Caco-2 (cell line): ENCODE results near the gene MTO1. TPM values are rescaled to one million over a fixed set of nuclear protein-coding genes. Genes with fewer than 3 reads are reported as not detected.

ENCODE experiments used
- BruUV-seq: library from RNA; stranded (reverse); fragments of 400-500 nt; replicated peaks from 2 replicates; lab custom pipeline; 2021; lab: Mats Ljungman, UMichigan
- CTCF ChIA-PET: fragments of 300-600 bp; sonication (Branson Sonifier 250); formaldehyde crosslinking; loops from one replicate; lab custom pipeline; 2022; ENCODE audit warnings: antibody characterized with exemption; lab: Charles Lee
- POLR2A ChIA-PET: fragments of 300-600 bp; sonication (Branson Sonifier 250); formaldehyde crosslinking; loops from one replicate; lab custom pipeline; 2022; ENCODE audit warnings: antibody characterized with exemption; lab: Charles Lee
- DNase-seq, 2 experiments: peaks; one replicate each; pipeline versions ENCODE4 v3.0.0 to v3.0.0-alpha.2; 2020 to 2022
- H3K27me3 ChIP-seq: replicated peaks from 2 replicates; pipeline ENCODE4 v1.6.0; 2011; ENCODE audit warnings: low read length; ENCODE audit not compliant: control insufficient read depth, insufficient read depth
- H3K36me3 ChIP-seq: 2 replicates; pipeline ENCODE4 v1.5.1; 2011; ENCODE audit warnings: low read length; ENCODE audit not compliant: control insufficient read depth, insufficient read depth
- H3K4me1 ChIP-seq: fragments of 250-450 bp; sonication (Bioruptor Pico); 2 replicates; pipeline ENCODE4 v1.5.1; 2020; ENCODE audit warnings: mild to moderate bottlenecking
- H3K4me3 ChIP-seq: 2 replicates; pipeline ENCODE4 v1.5.1; 2011; ENCODE audit warnings: low read depth, mild to moderate bottlenecking, control low read depth, low read length
- H3K9me3 ChIP-seq: fragments of 250-450 bp; sonication (Bioruptor Pico); 2 replicates; pipeline ENCODE4 v1.5.1; 2020; ENCODE audit warnings: mild to moderate bottlenecking, moderate library complexity
- H3K27ac Mint-ChIP-seq: one replicate; pipeline ENCODE4 v1.8.0; 2022; ENCODE audit warnings: mixed read lengths; ENCODE audit not compliant: unreplicated experiment
- H3K27me3 Mint-ChIP-seq: one replicate; pipeline ENCODE4 v1.8.0; 2022; ENCODE audit warnings: mixed read lengths; ENCODE audit not compliant: insufficient read depth, unreplicated experiment
- H3K36me3 Mint-ChIP-seq: one replicate; pipeline ENCODE4 v1.8.0; 2022; ENCODE audit warnings: mild to moderate bottlenecking, mixed read lengths; ENCODE audit not compliant: insufficient read depth, unreplicated experiment
- H3K4me1 Mint-ChIP-seq: one replicate; pipeline ENCODE4 v1.8.0; 2022; ENCODE audit warnings: low read depth, mixed read lengths; ENCODE audit not compliant: unreplicated experiment
- H3K4me3 Mint-ChIP-seq: one replicate; pipeline ENCODE4 v1.8.0; 2022; ENCODE audit warnings: mild to moderate bottlenecking, moderate library complexity, mixed read lengths; ENCODE audit not compliant: unreplicated experiment
- H3K9me3 Mint-ChIP-seq: one replicate; pipeline ENCODE4 v1.8.0; 2022; ENCODE audit warnings: mixed read lengths; ENCODE audit not compliant: unreplicated experiment
- CTCF ChIP-seq, 2 experiments: fragments of 200-600 bp in 1 of 2; IDR thresholded peaks; 1 replicate in 1 of 2; 2 replicates in 1 of 2; pipeline versions ENCODE4 v1.5.1 to v1.8.0; 2011 to 2022; ENCODE audit warnings: antibody characterized with exemption in 1 of 2, control low read depth in 1 of 2, inconsistent platforms in 1 of 2, low read depth in 1 of 2, low read length in 1 of 2, mild to moderate bottlenecking in 1 of 2, moderate library complexity in 1 of 2; ENCODE audit not compliant: insufficient read depth in 1 of 2, severe bottlenecking in 1 of 2, unreplicated experiment in 1 of 2
- intact Hi-C: fragments of 100-400 bp; cut with micrococcal nuclease; formaldehyde crosslinking; loops from one replicate; pipeline ENCODE4 v1.10.0; 2022; ENCODE audit not compliant: unreplicated experiment
- total RNA-seq: library from RNA; stranded (reverse); gene quantifications from 2 replicates; pipeline ENCODE4 v1.2.3, GENCODE V29; 2022

MTO1 gene
- total RNA-seq, 1 experiment from 2014 or later, result 28.7 TPM

GRCh38 chr6:73443555-73443954 lies 18.0 kb upstream of the MTO1 start:
- Histone ChIP-seq H3K27me3 (no peaks in the 10 kb centered on the region), H3K36me3 (no peaks in the 10 kb centered on the region), H3K9me3 (no peaks in the 10 kb centered on the region), H3K4me1 (no peaks in the 10 kb centered on the region), H3K4me3 (no peak overlapping the region)
- no peak overlapping the region for H3K27ac Mint-ChIP-seq
- intact Hi-C loops, result no loop called here
- no peaks in the 10 kb centered on the region for H3K9me3 Mint-ChIP-seq
- no peak for TF ChIP-seq CTCF (IDR thresholded peaks at IDR 0.05; ENCODE audit: insufficient read depth in 1 of 2, low read depth in 1 of 2, low read length in 1 of 2, severe bottlenecking in 1 of 2, unreplicated experiment in 1 of 2)
- POLR2A ChIA-PET, result no interaction called here
- H3K4me3 Mint-ChIP-seq, result no peak overlapping the region
- CTCF ChIA-PET, result no interaction called here
- H3K36me3 Mint-ChIP-seq, result peaks cover 65% of the 10 kb centered on the region
- no peaks in the 10 kb centered on the region for H3K27me3 Mint-ChIP-seq
- H3K4me1 Mint-ChIP-seq, result peaks cover 5% of the 10 kb centered on the region
- no TSS peak for BruUV-seq
- DNase-seq, result no peak

- H3K27me3 ChIP-seq, result no peaks in the 10 kb centered on the region
- H3K4me3 Mint-ChIP-seq, result peak overlapping the region; percentile 80
- BruUV-seq, result TSS peak; percentile 34
- H3K27ac Mint-ChIP-seq, result peak overlapping the region; percentile 52
- H3K36me3 Mint-ChIP-seq, result peaks cover 29% of the 10 kb centered on the region
- CTCF ChIA-PET, result interaction anchor here (0.6 to 1.2 kb wide), 2 partner anchors 10 to 142 kb away, joined by 3 to 10 read pairs; partner anchors contain the start of gene MTO1
- H3K4me1 ChIP-seq, result peaks cover 3% of the 10 kb centered on the region; the same call in 1 of the 2 replicates
- intact Hi-C loops, result loop anchor here (5.0 kb wide), 2 partner anchors 71 to 201 kb away; partner anchors contain the start of genes EEF1A1 and SLC17A5
- H3K36me3 ChIP-seq, result no peaks in the 10 kb centered on the region
- POLR2A ChIA-PET, result interaction anchor here (0.6 to 2.7 kb wide), 6 partner anchors 10 to 243 kb away, joined by 3 to 20 read pairs (median 4); partner anchors contain the start of genes MTO1 and SLC17A5
- peak overlapping the region; percentile 73 for H3K4me3 ChIP-seq
- no peaks in the 10 kb centered on the region for H3K9me3 ChIP-seq
- DNase-seq, result peak; percentile 56 to 71
- no peaks in the 10 kb centered on the region for H3K27me3 Mint-ChIP-seq
- H3K9me3 Mint-ChIP-seq, result no peaks in the 10 kb centered on the region
- H3K4me1 Mint-ChIP-seq, result peaks cover 16% of the 10 kb centered on the region
- no peak for TF ChIP-seq CTCF (IDR thresholded peaks at IDR 0.05; ENCODE audit: insufficient read depth in 1 of 2, low read depth in 1 of 2, low read length in 1 of 2, severe bottlenecking in 1 of 2, unreplicated experiment in 1 of 2)
Measured at GRCh38 chr6:73451223-73452106, 10.1 kb upstream of the MTO1 start.

- Histone ChIP-seq H3K36me3 (no peaks in the 10 kb centered on the region), H3K27me3 (no peaks in the 10 kb centered on the region), H3K9me3 (no peaks in the 10 kb centered on the region), H3K4me3 (peak within 1 kb of the TSS; percentile 73), H3K4me1 (peaks cover 3% of the 10 kb centered on the region; the same call in 1 of the 2 replicates)
- Mint-ChIP-seq H3K9me3 (no peaks in the 10 kb centered on the region), H3K36me3 (peaks cover 29% of the 10 kb centered on the region), H3K4me3 (peak within 1 kb of the TSS; percentile 80), H3K27me3 (no peaks in the 10 kb centered on the region), H3K4me1 (peaks cover 16% of the 10 kb centered on the region), H3K27ac (peak within 1 kb of the TSS; percentile 52)
- DNase-seq, result peak; percentile 83 to 85
- no peak for TF ChIP-seq CTCF (IDR thresholded peaks at IDR 0.05; ENCODE audit: insufficient read depth in 1 of 2, low read depth in 1 of 2, low read length in 1 of 2, severe bottlenecking in 1 of 2, unreplicated experiment in 1 of 2)
- BruUV-seq, result no TSS peak
- POLR2A ChIA-PET, result interaction anchor here (0.7 to 2.7 kb wide), 3 partner anchors 10 to 243 kb away, joined by 3 to 20 read pairs (median 4); partner anchors contain the start of genes MTO1 and SLC17A5
- intact Hi-C loops, result loop anchor here (5.0 kb wide), 2 partner anchors 70 to 200 kb away; partner anchors contain the start of genes EEF1A1 and SLC17A5
- CTCF ChIA-PET, result no interaction called here
Measured at GRCh38 chr6:73452107-73452461, 9.5 kb upstream of the MTO1 start, which contains the start of gene CGAS. Gene CGAS, minus strand, starts transcription at chr6:73452297. Its CDS starts 116 bp downstream, at chr6:73452181.
